Measurements from ENCODE around the gene JAK1.
"Not testable (repeated sequence)": the region's sequence is repeated elsewhere in the genome, so short reads cannot be mapped to it uniquely, and the experiment has no call there.

JAK1 gene

GRCh38 chr1:64920941-64921589, 45.3 kb downstream of the JAK1 start:
- no peak for TF ChIP-seq CTCF (IDR thresholded peaks at IDR 0.05; ENCODE audit: low read depth, low read length)
- Histone ChIP-seq H3K9me3 (ENCODE audit: severe bottlenecking) (no peaks in the 10 kb centered on the region), H3K27ac (no peak overlapping the region), H3K36me3 (no peaks in the 10 kb centered on the region), H3K4me3 (ENCODE audit: low read depth, low read length) (no peak overlapping the region), H3K27me3 (ENCODE audit: insufficient read depth, low read depth, severe bottlenecking) (no peaks in the 10 kb centered on the region)
- no peak for DNase-seq

- H3K27ac ChIP-seq; H3K9me3 ChIP-seq (ENCODE audit: severe bottlenecking); DNase-seq; H3K27me3 ChIP-seq (ENCODE audit: insufficient read depth, low read depth, severe bottlenecking); H3K36me3 ChIP-seq; H3K4me3 ChIP-seq (ENCODE audit: low read depth, low read length): not testable (repeated sequence)
Measured at GRCh38 chr1:64919120-64919519, 47.2 kb downstream of the JAK1 start.

- Histone ChIP-seq H3K36me3 (no peaks in the 10 kb centered on the region), H3K27me3 (ENCODE audit: insufficient read depth, low read depth, severe bottlenecking) (no peaks in the 10 kb centered on the region), H3K4me3 (ENCODE audit: low read depth, low read length) (no peak overlapping the region), H3K27ac (no peak overlapping the region), H3K9me3 (ENCODE audit: severe bottlenecking) (no peaks in the 10 kb centered on the region)
- DNase-seq, result no peak
- TF ChIP-seq CTCF (IDR thresholded peaks at IDR 0.05; ENCODE audit: low read depth, low read length), result no peak
Measured at GRCh38 chr1:64917907-64918306, 48.4 kb downstream of the JAK1 start.

- TF ChIP-seq CTCF (IDR thresholded peaks at IDR 0.05; ENCODE audit: low read depth, low read length), result no peak
- no peak overlapping the region for H3K27ac ChIP-seq
- DNase-seq, result no peak
- H3K36me3 ChIP-seq, result no peaks in the 10 kb centered on the region
- no peaks in the 10 kb centered on the region for H3K9me3 ChIP-seq (ENCODE audit: severe bottlenecking)
- no peak overlapping the region for H3K4me3 ChIP-seq (ENCODE audit: low read depth, low read length)
- no peaks in the 10 kb centered on the region for H3K27me3 ChIP-seq (ENCODE audit: insufficient read depth, low read depth, severe bottlenecking)
Measured at GRCh38 chr1:64917328-64917861, 49.0 kb downstream of the JAK1 start.

- Histone ChIP-seq H3K4me3 (ENCODE audit: low read depth, low read length) (no peak overlapping the region), H3K27me3 (ENCODE audit: insufficient read depth, low read depth, severe bottlenecking) (no peaks in the 10 kb centered on the region), H3K27ac (no peak overlapping the region), H3K9me3 (ENCODE audit: severe bottlenecking) (no peaks in the 10 kb centered on the region), H3K36me3 (no peaks in the 10 kb centered on the region)
- no peak for DNase-seq
- TF ChIP-seq CTCF (IDR thresholded peaks at IDR 0.05; ENCODE audit: low read depth, low read length), result no peak
Measured at GRCh38 chr1:64915381-64916274, 50.7 kb downstream of the JAK1 start.

GRCh38 chr1:64913361-64914015, 52.9 kb downstream of the JAK1 start:
- no peak overlapping the region for H3K27ac ChIP-seq
- no peak for TF ChIP-seq CTCF (IDR thresholded peaks at IDR 0.05; ENCODE audit: low read depth, low read length)

More at GRCh38 chr1:64913361-64914015, 52.9 kb downstream of the JAK1 start:
- no peaks in the 10 kb centered on the region for H3K36me3 ChIP-seq
- H3K9me3 ChIP-seq (ENCODE audit: severe bottlenecking), result no peaks in the 10 kb centered on the region
- no peak for DNase-seq
- H3K4me3 ChIP-seq (ENCODE audit: low read depth, low read length), result no peak overlapping the region
- no peaks in the 10 kb centered on the region for H3K27me3 ChIP-seq (ENCODE audit: insufficient read depth, low read depth, severe bottlenecking)

All from WERI-Rb-1 (cell line).